HepG2 (cell line): Measurements from ENCODE around the gene HIPK4. TPM values are rescaled to one million over a fixed set of nuclear protein-coding genes. Genes with fewer than 3 reads are reported as not detected.
A peak's percentile ranks its signal among the peaks of the same experiment; 100 is the strongest.

Source experiments
- FOXK1 ChIP-seq: sonication (generic); formaldehyde crosslinking; IDR thresholded peaks from 2 replicates; pipeline ENCODE4 v1.4.0; 2020; ENCODE audit warnings: low read depth, missing genetic modification reagents, borderline replicate concordance
- GPN1 ChIP-seq: sonication (generic); formaldehyde crosslinking; IDR thresholded peaks from 2 replicates; pipeline ENCODE4 v1.5.1; 2020; ENCODE audit warnings: missing genetic modification reagents, borderline replicate concordance
- ISL2 ChIP-seq: sonication (generic); formaldehyde crosslinking; IDR thresholded peaks from 2 replicates; pipeline ENCODE4 v1.5.0; 2020; ENCODE audit warnings: missing genetic modification reagents
- JUND ChIP-seq: sonication (generic); formaldehyde crosslinking; IDR thresholded peaks from 2 replicates; pipeline ENCODE4 v1.8.0; 2022; ENCODE audit warnings: mild to moderate bottlenecking, missing genetic modification reagents
- MED1 ChIP-seq: sonication (generic); formaldehyde crosslinking; IDR thresholded peaks from 2 replicates; pipeline ENCODE4 v1.4.0; 2020; ENCODE audit warnings: missing genetic modification reagents
- MXD4 ChIP-seq: IDR thresholded peaks from 2 replicates; pipeline ENCODE4 v1.6.1; 2016; ENCODE audit warnings: mild to moderate bottlenecking, missing biosample characterization, missing genetic modification reagents
- RARA ChIP-seq: IDR thresholded peaks from 2 replicates; pipeline ENCODE4 v1.6.1; 2016; ENCODE audit warnings: missing genetic modification reagents, missing compliant biosample characterization
- TAF1 ChIP-seq: sonication (generic); formaldehyde crosslinking; IDR thresholded peaks from 2 replicates; pipeline ENCODE4 v1.4.0; 2020; ENCODE audit warnings: missing genetic modification reagents
- YEATS2 ChIP-seq: sonication (generic); formaldehyde crosslinking; IDR thresholded peaks from 2 replicates; pipeline ENCODE4 v1.4.0; 2020; ENCODE audit warnings: missing genetic modification reagents, borderline replicate concordance
- ZBTB44 ChIP-seq: sonication (generic); formaldehyde crosslinking; IDR thresholded peaks from 2 replicates; pipeline ENCODE4 v1.4.0; 2020; ENCODE audit warnings: missing genetic modification reagents
- ZC3H4 ChIP-seq: sonication (generic); formaldehyde crosslinking; IDR thresholded peaks from 2 replicates; pipeline ENCODE4 v1.4.0; 2020; ENCODE audit warnings: missing genetic modification reagents, borderline replicate concordance
- ZHX1 ChIP-seq: sonication (generic); formaldehyde crosslinking; IDR thresholded peaks from 2 replicates; pipeline ENCODE4 v1.8.1; 2022; ENCODE audit warnings: low read depth, mild to moderate bottlenecking, missing genetic modification reagents
- ZMAT3 ChIP-seq: sonication (generic); formaldehyde crosslinking; conservative IDR thresholded peaks from 2 replicates; pipeline ENCODE4 v1.7.0; 2021; ENCODE audit warnings: missing genetic modification reagents
- ZNF235 ChIP-seq: sonication (generic); formaldehyde crosslinking; IDR thresholded peaks from 2 replicates; pipeline ENCODE4 v1.8.1; 2023; ENCODE audit warnings: mild to moderate bottlenecking, missing genetic modification reagents, borderline replicate concordance
- ZNF296 ChIP-seq: sonication (generic); formaldehyde crosslinking; conservative IDR thresholded peaks from 2 replicates; pipeline ENCODE4 v1.5.0; 2020; ENCODE audit warnings: mild to moderate bottlenecking, missing genetic modification reagents
- ZNF329 ChIP-seq: sonication (generic); formaldehyde crosslinking; IDR thresholded peaks from 2 replicates; pipeline ENCODE4 v1.9.0; 2021; ENCODE audit warnings: low read depth, mild to moderate bottlenecking, missing genetic modification reagents
- ZNF547 ChIP-seq: sonication (generic); formaldehyde crosslinking; IDR thresholded peaks from 2 replicates; pipeline ENCODE4 v1.5.1; 2020; ENCODE audit warnings: mild to moderate bottlenecking, missing genetic modification reagents
- ZNF558 ChIP-seq: sonication (generic); formaldehyde crosslinking; IDR thresholded peaks from 2 replicates; pipeline ENCODE4 v1.9.0; 2022; ENCODE audit warnings: mild to moderate bottlenecking, missing genetic modification reagents, borderline replicate concordance
- ZNF576 ChIP-seq: sonication (generic); formaldehyde crosslinking; IDR thresholded peaks from 2 replicates; pipeline ENCODE4 v1.4.0; 2020; ENCODE audit warnings: mild to moderate bottlenecking, missing genetic modification reagents
- ZNF644 ChIP-seq: IDR thresholded peaks from 2 replicates; pipeline ENCODE4 v1.6.1; 2016; ENCODE audit warnings: low read depth
- ZNF788 ChIP-seq: sonication (generic); formaldehyde crosslinking; IDR thresholded peaks from 2 replicates; pipeline ENCODE4 v1.5.0; 2020; ENCODE audit warnings: mild to moderate bottlenecking, missing genetic modification reagents, borderline replicate concordance
- polyA plus RNA-seq, 8 experiments: library from polyadenylated mRNA; depleted of rRNA in 3 of 8; stranded (reverse) in 7 of 8; unstranded in 1 of 8; fragments of >200 nt; fragmentation: Illumina TruSeq in 4 of 8; extraction: Trizol in 4 of 8; gene quantifications; 2 replicates each; pipeline versions ENCODE4 v1.2.1 to v1.2.3, GENCODE V29; 2011 to 2016; ENCODE audit warnings: low read depth in 4 of 8, missing spikeins in 1 of 8, mixed read lengths in 1 of 8; ENCODE audit not compliant: insufficient read depth in 1 of 8
- total RNA-seq, 5 experiments: library from RNA; depleted of rRNA; stranded (reverse); fragments of >200 nt; fragmentation: Illumina TruSeq; extraction: Trizol; gene quantifications; 2 replicates each; pipeline ENCODE4 v1.2.3, GENCODE V29; 2016; ENCODE audit warnings: low read depth in 1 of 5
- TF ChIP-seq, protein P1 (sequence below): sonication (generic); formaldehyde crosslinking; IDR thresholded peaks from 2 replicates; pipeline ENCODE4 v1.4.0; 2020; ENCODE audit warnings: missing genetic modification reagents, borderline replicate concordance
- TF ChIP-seq, protein P2 (sequence below): sonication (generic); formaldehyde crosslinking; conservative IDR thresholded peaks from 2 replicates; pipeline ENCODE4 v1.8.0; 2022; ENCODE audit warnings: low read depth, missing genetic modification reagents

The HIPK4 gene
- total and polyA plus RNA-seq, 2 of the 13 experiments (the other 11 are each of a cell fraction or from before 2014, with no cell fraction given): 0.03 TPM; not detected in 1

- no peak for TF ChIP-seq ZNF296 (CRISPR knock-in tag)
- TF ChIP-seq, protein P1, sequence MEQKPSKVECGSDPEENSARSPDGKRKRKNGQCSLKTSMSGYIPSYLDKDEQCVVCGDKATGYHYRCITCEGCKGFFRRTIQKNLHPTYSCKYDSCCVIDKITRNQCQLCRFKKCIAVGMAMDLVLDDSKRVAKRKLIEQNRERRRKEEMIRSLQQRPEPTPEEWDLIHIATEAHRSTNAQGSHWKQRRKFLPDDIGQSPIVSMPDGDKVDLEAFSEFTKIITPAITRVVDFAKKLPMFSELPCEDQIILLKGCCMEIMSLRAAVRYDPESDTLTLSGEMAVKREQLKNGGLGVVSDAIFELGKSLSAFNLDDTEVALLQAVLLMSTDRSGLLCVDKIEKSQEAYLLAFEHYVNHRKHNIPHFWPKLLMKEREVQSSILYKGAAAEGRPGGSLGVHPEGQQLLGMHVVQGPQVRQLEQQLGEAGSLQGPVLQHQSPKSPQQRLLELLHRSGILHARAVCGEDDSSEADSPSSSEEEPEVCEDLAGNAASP (CRISPR knock-in tag): 0 out of 2 replicates have a peak, but pooled peaks have one; percentile 17
- no peak for TF ChIP-seq ZNF558 (CRISPR knock-in tag)
- TF ChIP-seq, protein P2, sequence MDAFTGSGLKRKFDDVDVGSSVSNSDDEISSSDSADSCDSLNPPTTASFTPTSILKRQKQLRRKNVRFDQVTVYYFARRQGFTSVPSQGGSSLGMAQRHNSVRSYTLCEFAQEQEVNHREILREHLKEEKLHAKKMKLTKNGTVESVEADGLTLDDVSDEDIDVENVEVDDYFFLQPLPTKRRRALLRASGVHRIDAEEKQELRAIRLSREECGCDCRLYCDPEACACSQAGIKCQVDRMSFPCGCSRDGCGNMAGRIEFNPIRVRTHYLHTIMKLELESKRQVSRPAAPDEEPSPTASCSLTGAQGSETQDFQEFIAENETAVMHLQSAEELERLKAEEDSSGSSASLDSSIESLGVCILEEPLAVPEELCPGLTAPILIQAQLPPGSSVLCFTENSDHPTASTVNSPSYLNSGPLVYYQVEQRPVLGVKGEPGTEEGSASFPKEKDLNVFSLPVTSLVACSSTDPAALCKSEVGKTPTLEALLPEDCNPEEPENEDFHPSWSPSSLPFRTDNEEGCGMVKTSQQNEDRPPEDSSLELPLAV (CRISPR knock-in tag): no peak
- TF ChIP-seq TAF1: peak; percentile 62
- TF ChIP-seq MED1 (CRISPR knock-in tag): no peak
- TF ChIP-seq FOXK1 (CRISPR knock-in tag): no peak
- no peak for TF ChIP-seq ZNF329
- TF ChIP-seq ZMAT3 (CRISPR knock-in tag): no peak
- no peak for TF ChIP-seq RARA (CRISPR knock-in tag)
- peak; percentile 36; the same call in 1 of the 2 replicates for TF ChIP-seq ZNF788 (CRISPR knock-in tag)
- TF ChIP-seq YEATS2: no peak
- TF ChIP-seq ZC3H4 (CRISPR knock-in tag): no peak
- peak; percentile 21; the same call in 1 of the 2 replicates for TF ChIP-seq MXD4 (CRISPR knock-in tag)
- TF ChIP-seq JUND (CRISPR knock-in tag): no peak
- TF ChIP-seq ZNF576 (CRISPR knock-in tag): no peak
- TF ChIP-seq GPN1: no peak
- TF ChIP-seq ZNF644: no peak
- no peak for TF ChIP-seq ZBTB44 (CRISPR knock-in tag)
- TF ChIP-seq ZNF235 (CRISPR knock-in tag): no peak
- TF ChIP-seq ZHX1: no peak
- no peak for TF ChIP-seq ISL2 (CRISPR knock-in tag)
- TF ChIP-seq ZNF547 (CRISPR knock-in tag): no peak
Measured at GRCh38 chr19:40433391-40434216, 43.6 kb upstream of the HIPK4 start (continued).
